Hepatocyte (in vitro differentiated cells): Measurements from ENCODE around the gene IL1RAPL2. TPM values are rescaled to one million over a fixed set of nuclear protein-coding genes. Genes with fewer than 3 reads are reported as not detected.
A peak's percentile ranks its signal among the peaks of the same experiment; 100 is the strongest.

ENCODE experiments used
- DNase-seq: peaks from one replicate; pipeline ENCODE4 v3.0.0-alpha.2; 2016; ENCODE audit warnings: low spot score
- H2AFZ ChIP-seq: fragments of 200-600 bp; sonication (generic); 2 replicates; pipeline ENCODE4 v1.6.0; 2016; ENCODE audit warnings: antibody characterized with exemption, mild to moderate bottlenecking
- H3K27ac ChIP-seq: fragments of 200-600 bp; sonication (generic); 2 replicates; pipeline ENCODE4 v1.5.1; 2016; ENCODE audit warnings: mild to moderate bottlenecking
- H3K27me3 ChIP-seq: fragments of 200-600 bp; sonication (generic); 2 replicates; pipeline ENCODE4 v1.6.1; 2016
- H3K36me3 ChIP-seq: fragments of 200-600 bp; sonication (generic); replicated peaks from 2 replicates; pipeline ENCODE4 v1.5.1; 2016; ENCODE audit warnings: low read depth; ENCODE audit not compliant: insufficient read depth
- H3K4me1 ChIP-seq: fragments of 200-600 bp; sonication (generic); 2 replicates; pipeline ENCODE4 v1.5.1; 2016; ENCODE audit warnings: mild to moderate bottlenecking, moderate library complexity; ENCODE audit not compliant: insufficient read depth
- H3K4me2 ChIP-seq: fragments of 200-600 bp; sonication (generic); 2 replicates; pipeline ENCODE4 v1.6.0; 2016
- H3K4me3 ChIP-seq: fragments of 200-600 bp; sonication (generic); 2 replicates; pipeline ENCODE4 v1.5.1; 2016; ENCODE audit warnings: mild to moderate bottlenecking
- H3K79me2 ChIP-seq: fragments of 200-600 bp; sonication (generic); 2 replicates; pipeline ENCODE4 v1.6.0; 2017; ENCODE audit warnings: mild to moderate bottlenecking
- H3K9me2 ChIP-seq: fragments of 200-600 bp; sonication (generic); replicated peaks from 2 replicates; pipeline ENCODE4 v1.6.0; 2017; ENCODE audit warnings: mild to moderate bottlenecking; ENCODE audit not compliant: insufficient read depth
- H3K9me3 ChIP-seq: fragments of 200-600 bp; sonication (generic); 2 replicates; pipeline ENCODE4 v1.5.1; 2016; ENCODE audit warnings: low read depth, mild to moderate bottlenecking
- H4K20me1 ChIP-seq: fragments of 200-600 bp; sonication (generic); 2 replicates; pipeline ENCODE4 v1.6.0; 2016; ENCODE audit warnings: mild to moderate bottlenecking; ENCODE audit not compliant: insufficient read depth, poor library complexity, severe bottlenecking
- EZH2 ChIP-seq: fragments of 200-600 bp; sonication (generic); IDR thresholded peaks from 2 replicates; pipeline ENCODE4 v1.6.1; 2016; ENCODE audit warnings: antibody characterized with exemption, mild to moderate bottlenecking, borderline replicate concordance
- EZH2phosphoT487 ChIP-seq: fragments of 200-600 bp; sonication (generic); IDR thresholded peaks from one replicate; pipeline ENCODE4 v1.6.1; 2018; ENCODE audit warnings: antibody characterized with exemption, mild to moderate bottlenecking, low read depth, moderate library complexity; ENCODE audit not compliant: unreplicated experiment, severe bottlenecking
- WGBS: methylation state at CpG from one replicate; pipeline ENCODE4 v1.1.6; 2016; ENCODE audit warnings: low lambda C conversion rate; ENCODE audit errors: missing lambda C conversion rate; 5-methylcytosine and 5-hydroxymethylcytosine counted together
- polyA plus RNA-seq: library from polyadenylated mRNA; unstranded; fragments of >200 nt; fragmentation: Nextera tagmentation; extraction: Ambion mirVana; gene quantifications from 2 replicates; pipeline ENCODE4 v1.2.1, GENCODE V29; 2016
- total RNA-seq: library from RNA; depleted of rRNA; stranded (reverse); fragments of >200 nt; gene quantifications from 2 replicates; pipeline ENCODE4 v1.2.3, GENCODE V29; 2014
- TF ChIP-seq, protein P1 (sequence below): fragments of 200-600 bp; sonication (generic); IDR thresholded peaks from 2 replicates; pipeline ENCODE4 v1.5.1; 2016; ENCODE audit warnings: antibody characterized with exemption, mild to moderate bottlenecking; ENCODE audit not compliant: poor library complexity

The IL1RAPL2 gene
- total and polyA plus RNA-seq, 2 experiments from 2014 or later, result 0.40 TPM; not detected in 1

DNA sequence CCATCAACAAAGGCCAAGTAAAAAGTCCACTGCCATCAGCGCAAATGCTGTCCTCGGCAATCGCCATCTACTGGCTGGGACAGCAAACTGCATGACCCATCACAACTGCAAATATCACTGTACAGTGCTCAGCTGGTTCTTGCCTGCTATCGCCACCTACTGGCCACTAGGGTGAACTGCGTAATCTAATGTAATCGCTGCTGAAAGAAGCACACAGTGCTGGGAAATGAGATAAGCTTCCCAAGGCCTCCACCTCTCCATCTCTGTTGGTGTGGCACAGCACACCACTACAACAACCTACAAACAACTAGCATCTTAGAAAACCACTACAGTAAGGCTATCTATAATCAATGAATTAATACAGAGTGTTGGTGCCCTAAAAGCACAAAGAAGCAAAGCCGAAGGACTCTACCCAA is 356.2 kb downstream of the IL1RAPL2 start:
- Histone ChIP-seq H3K4me1 (no peaks in the 10 kb centered on the region), H3K9me2 (no peaks in the 10 kb centered on the region), H3K4me3 (no peak overlapping the region), H2AFZ (no peak overlapping the region), H3K4me2 (no peak overlapping the region), H3K36me3 (no peaks in the 10 kb centered on the region), H3K79me2 (no peaks in the 10 kb centered on the region), H3K9me3 (no peaks in the 10 kb centered on the region), H4K20me1 (no peaks in the 10 kb centered on the region), H3K27ac (no peak overlapping the region), H3K27me3 (no peaks in the 10 kb centered on the region)
- WGBS, result 30% methylated on average over 7 of the region's 7 CpGs
- DNase-seq, result peak; percentile 72
- TF ChIP-seq EZH2 (no peak), EZH2phosphoT487 (no peak)
- TF ChIP-seq, protein P1, sequence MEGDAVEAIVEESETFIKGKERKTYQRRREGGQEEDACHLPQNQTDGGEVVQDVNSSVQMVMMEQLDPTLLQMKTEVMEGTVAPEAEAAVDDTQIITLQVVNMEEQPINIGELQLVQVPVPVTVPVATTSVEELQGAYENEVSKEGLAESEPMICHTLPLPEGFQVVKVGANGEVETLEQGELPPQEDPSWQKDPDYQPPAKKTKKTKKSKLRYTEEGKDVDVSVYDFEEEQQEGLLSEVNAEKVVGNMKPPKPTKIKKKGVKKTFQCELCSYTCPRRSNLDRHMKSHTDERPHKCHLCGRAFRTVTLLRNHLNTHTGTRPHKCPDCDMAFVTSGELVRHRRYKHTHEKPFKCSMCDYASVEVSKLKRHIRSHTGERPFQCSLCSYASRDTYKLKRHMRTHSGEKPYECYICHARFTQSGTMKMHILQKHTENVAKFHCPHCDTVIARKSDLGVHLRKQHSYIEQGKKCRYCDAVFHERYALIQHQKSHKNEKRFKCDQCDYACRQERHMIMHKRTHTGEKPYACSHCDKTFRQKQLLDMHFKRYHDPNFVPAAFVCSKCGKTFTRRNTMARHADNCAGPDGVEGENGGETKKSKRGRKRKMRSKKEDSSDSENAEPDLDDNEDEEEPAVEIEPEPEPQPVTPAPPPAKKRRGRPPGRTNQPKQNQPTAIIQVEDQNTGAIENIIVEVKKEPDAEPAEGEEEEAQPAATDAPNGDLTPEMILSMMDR, result peak; percentile 80

DNA sequence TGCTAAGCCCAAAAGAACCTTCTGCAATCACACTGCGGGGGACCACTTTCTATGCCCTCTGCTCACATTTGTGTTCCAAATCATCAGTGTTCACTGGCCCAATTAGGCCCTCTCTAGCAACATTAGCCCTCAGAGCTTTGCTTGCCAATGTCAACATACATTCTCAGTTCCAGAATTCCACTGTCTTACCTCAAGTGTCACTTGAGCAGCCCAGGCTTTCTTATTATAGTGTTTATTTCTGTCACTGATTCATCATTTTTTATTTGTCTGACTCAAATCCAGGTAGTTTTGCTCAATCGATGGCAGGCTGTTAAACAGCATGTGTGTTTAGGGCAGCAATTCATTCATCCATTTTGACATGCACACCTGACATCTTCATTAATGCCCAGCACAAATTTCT is 363.3 kb downstream of the IL1RAPL2 start:
- Histone ChIP-seq H4K20me1 (no peaks in the 10 kb centered on the region), H3K79me2 (no peaks in the 10 kb centered on the region), H3K27me3 (no peaks in the 10 kb centered on the region), H3K36me3 (no peaks in the 10 kb centered on the region), H2AFZ (no peak overlapping the region), H3K4me3 (no peak overlapping the region), H3K27ac (no peak overlapping the region), H3K9me2 (no peaks in the 10 kb centered on the region), H3K9me3 (no peaks in the 10 kb centered on the region), H3K4me1 (no peaks in the 10 kb centered on the region), H3K4me2 (no peak overlapping the region)
- WGBS, result 64% methylated on average over 2 of the region's 2 CpGs
- no peak for TF ChIP-seq EZH2phosphoT487
- TF ChIP-seq, protein P1, result no peak
- no peak for DNase-seq

DNA sequence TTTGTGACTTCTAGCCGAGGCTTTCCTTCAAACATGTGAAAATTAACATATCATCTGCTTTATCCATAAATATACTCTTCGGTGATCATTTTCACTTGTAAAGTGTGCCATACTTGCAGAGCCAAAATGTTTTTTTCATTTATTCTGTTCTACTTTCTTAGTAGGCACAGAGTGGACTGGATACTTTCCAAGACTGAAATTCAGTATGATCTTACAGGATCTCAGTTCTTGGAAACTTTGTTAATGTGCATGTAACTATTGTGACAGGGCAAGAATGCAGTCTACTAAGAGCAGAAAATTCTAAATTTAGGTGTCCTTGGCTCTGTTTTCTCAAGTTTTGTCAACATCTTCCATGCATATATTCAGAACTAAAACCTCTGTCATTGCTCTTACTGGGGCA is 369.6 kb downstream of the IL1RAPL2 start:
- WGBS, result 78% methylated on average over 2 of the region's 2 CpGs

More for the DNA sequence above, 369.6 kb downstream of the IL1RAPL2 start:
- Histone ChIP-seq H3K27ac (no peak overlapping the region), H3K27me3 (no peaks in the 10 kb centered on the region), H3K9me2 (no peaks in the 10 kb centered on the region), H3K9me3 (no peaks in the 10 kb centered on the region), H3K4me2 (no peak overlapping the region), H4K20me1 (no peaks in the 10 kb centered on the region), H3K4me3 (no peak overlapping the region), H3K4me1 (no peaks in the 10 kb centered on the region), H3K36me3 (no peaks in the 10 kb centered on the region), H2AFZ (no peak overlapping the region), H3K79me2 (no peaks in the 10 kb centered on the region)
- no peak for DNase-seq
- TF ChIP-seq EZH2 (no peak), EZH2phosphoT487 (no peak)
- TF ChIP-seq, protein P1, result no peak
